IMR-90 (cell line): ENCODE measurements around the gene NUP107. TPM values are rescaled to one million over a fixed set of nuclear protein-coding genes. Genes with fewer than 3 reads are reported as not detected.

ENCODE experiments used
- ATAC-seq: fragments of 200-7000 bp; cut with Tn5 transposase; 2 replicates; pipeline ENCODE4 v1.9.1; 2020; ENCODE audit warnings: low read depth, mild to moderate bottlenecking, moderate library complexity
- BruUV-seq: library from RNA; stranded (reverse); fragments of 400-500 nt; replicated peaks from 2 replicates; lab custom pipeline; 2021; lab: Mats Ljungman, UMichigan
- CTCF ChIA-PET: fragments of 300-600 bp; formaldehyde crosslinking; extraction: SDS; loops from one replicate; lab custom pipeline; 2021; ENCODE audit warnings: antibody characterized with exemption; lab: Yijun Ruan, JAX
- POLR2A ChIA-PET: fragments of 300-600 bp; sonication (Branson Sonifier 250); formaldehyde crosslinking; loops from one replicate; lab custom pipeline; 2022; ENCODE audit warnings: antibody characterized with exemption; ENCODE audit not compliant: unreplicated experiment; lab: Charles Lee
- DNase-seq: peaks from one replicate; pipeline ENCODE4 v3.0.0; 2013
- H2AFZ ChIP-seq: replicated peaks from 2 replicates; pipeline ENCODE3; 2013; ENCODE audit warnings: low read length, mild to moderate bottlenecking; ENCODE audit not compliant: poor library complexity
- H2AK5ac ChIP-seq: 2 replicates; pipeline ENCODE4 v1.6.1; 2013; ENCODE audit warnings: low read depth, low read length, inconsistent platforms
- H2AK9ac ChIP-seq: replicated peaks from 2 replicates; pipeline ENCODE3; 2013; ENCODE audit warnings: mild to moderate bottlenecking, low read depth, low read length, moderate library complexity; ENCODE audit not compliant: poor library complexity
- H2BK120ac ChIP-seq: 2 replicates; pipeline ENCODE4 v1.6.1; 2013; ENCODE audit warnings: low read depth, low read length, inconsistent platforms
- H2BK15ac ChIP-seq: 3 replicates; pipeline ENCODE4 v1.6.1; 2013; ENCODE audit warnings: low read depth, low read length, inconsistent platforms
- H2BK20ac ChIP-seq: 2 replicates; pipeline ENCODE4 v1.6.1; 2013; ENCODE audit warnings: low read depth, mild to moderate bottlenecking, inconsistent platforms, low read length, moderate library complexity
- H2BK5ac ChIP-seq: 2 replicates; pipeline ENCODE4 v1.6.1; 2013; ENCODE audit warnings: mild to moderate bottlenecking, low read depth, low read length, inconsistent platforms; ENCODE audit not compliant: poor library complexity, severe bottlenecking
- H3K14ac ChIP-seq: replicated peaks from 2 replicates; pipeline ENCODE4 v1.6.1; 2013; ENCODE audit warnings: low read depth, low read length, inconsistent platforms
- H3K18ac ChIP-seq: 2 replicates; pipeline ENCODE4 v1.6.1; 2013; ENCODE audit warnings: low read depth, low read length, control low read depth
- H3K23ac ChIP-seq: 2 replicates; pipeline ENCODE4 v1.6.1; 2013; ENCODE audit warnings: low read depth, low read length, inconsistent platforms
- H3K27ac ChIP-seq: 2 replicates; pipeline ENCODE4 v1.5.1; 2013; ENCODE audit warnings: mild to moderate bottlenecking, control low read depth, low read length; ENCODE audit not compliant: insufficient read depth
- H3K27me3 ChIP-seq: 2 replicates; pipeline ENCODE4 v1.6.1; 2013; ENCODE audit warnings: low read length; ENCODE audit not compliant: control insufficient read depth, insufficient read depth
- H3K36me3 ChIP-seq: 2 replicates; pipeline ENCODE4 v1.6.1; 2013; ENCODE audit warnings: low read length, mixed read lengths; ENCODE audit not compliant: control insufficient read depth, insufficient read depth
- H3K4ac ChIP-seq: 2 replicates; pipeline ENCODE4 v1.6.1; 2013; ENCODE audit warnings: low read depth, low read length, inconsistent platforms
- H3K4me1 ChIP-seq: 2 replicates; pipeline ENCODE4 v1.6.1; 2013; ENCODE audit warnings: low read length, mixed read lengths; ENCODE audit not compliant: control insufficient read depth, insufficient read depth
- H3K4me2 ChIP-seq: 2 replicates; pipeline ENCODE4 v1.6.1; 2013; ENCODE audit warnings: low read depth, mild to moderate bottlenecking, control low read depth, low read length, moderate library complexity
- H3K4me3 ChIP-seq: 2 replicates; pipeline ENCODE4 v1.5.1; 2013; ENCODE audit warnings: low read depth, mild to moderate bottlenecking, control low read depth, low read length, moderate library complexity; ENCODE audit not compliant: insufficient read depth
- H3K56ac ChIP-seq: 2 replicates; pipeline ENCODE4 v1.6.1; 2013; ENCODE audit warnings: low read length, inconsistent platforms; ENCODE audit not compliant: insufficient read depth; ENCODE audit errors: extremely low read depth
- H3K79me1 ChIP-seq, 2 experiments: 2 replicates each; pipeline ENCODE4 v1.6.1; 2013; ENCODE audit warnings: low read length in 2 of 2, inconsistent platforms in 1 of 2, low read depth in 1 of 2
- H3K9ac ChIP-seq: 2 replicates; pipeline ENCODE4 v1.6.1; 2013; ENCODE audit warnings: low read depth, low read length, control low read depth
- H3K9me1 ChIP-seq: 2 replicates; pipeline ENCODE4 v1.6.1; 2013; ENCODE audit warnings: low read length, inconsistent platforms; ENCODE audit not compliant: insufficient read depth
- H3K9me3 ChIP-seq: 2 replicates; pipeline ENCODE4 v1.6.1; 2013; ENCODE audit warnings: low read length; ENCODE audit not compliant: control insufficient read depth, insufficient read depth
- H4K20me1 ChIP-seq: 2 replicates; pipeline ENCODE4 v1.6.1; 2013; ENCODE audit warnings: low read length, inconsistent platforms; ENCODE audit not compliant: insufficient read depth
- H4K5ac ChIP-seq: 2 replicates; pipeline ENCODE4 v1.6.1; 2013; ENCODE audit warnings: mild to moderate bottlenecking, low read depth, low read length, control low read depth
- H4K8ac ChIP-seq, 2 experiments: 2 replicates each; pipeline ENCODE4 v1.6.1; 2013; ENCODE audit warnings: low read depth in 2 of 2, low read length in 2 of 2, control low read depth in 1 of 2, inconsistent platforms in 1 of 2
- H4K91ac ChIP-seq: 2 replicates; pipeline ENCODE4 v1.6.1; 2013; ENCODE audit warnings: low read depth, low read length, inconsistent platforms; ENCODE audit not compliant: insufficient read depth
- MAFK ChIP-seq: IDR thresholded peaks from 2 replicates; pipeline ENCODE4 v1.6.1; 2012; ENCODE audit warnings: low read depth, low read length, improper control_type of control experiment
- SMC3 ChIP-seq: fragments of 150-350 bp; IDR thresholded peaks from 2 replicates; pipeline ENCODE4 v1.6.1; 2016; ENCODE audit warnings: low read depth, mild to moderate bottlenecking, antibody characterized with exemption, low read length, moderate library complexity
- WGBS, 2 experiments: methylation state at CpG; one replicate each; pipeline versions ENCODE4 v1.1.5 to v1.1.7; 2013; ENCODE audit warnings: missing lambda C conversion rate in 2 of 2; ENCODE audit not compliant: insufficient read length in 1 of 2; ENCODE audit errors: extremely low coverage in 2 of 2; 5-methylcytosine and 5-hydroxymethylcytosine counted together
- dilution Hi-C: fragments of 300-500 bp; cut with HindIII; formaldehyde crosslinking; loops from one replicate; pipeline ENCODE4 v1.14.3; 2018; ENCODE audit warnings: low sequenced_read_pairs; ENCODE audit not compliant: unreplicated experiment
- in situ Hi-C: fragments of 300-500 bp; cut with MboI; formaldehyde crosslinking; loops from 3 replicates; pipeline ENCODE4 v1.14.3; 2019; ENCODE audit warnings: low sequenced_read_pairs, inconsistent platforms, mixed read lengths
- intact Hi-C: fragments of 100-400 bp; cut with micrococcal nuclease; formaldehyde crosslinking; loops from 2 replicates; pipeline ENCODE4 v1.10.0; 2022
- polyA plus RNA-seq, 3 experiments: library from polyadenylated mRNA; depleted of rRNA; stranded (reverse); fragments of >200 nt; gene quantifications; 2 replicates each; pipeline ENCODE4 v1.2.3, GENCODE V29; 2012; ENCODE audit warnings: low replicate concordance in 1 of 3
- total RNA-seq: library from RNA; depleted of rRNA; stranded (reverse); fragments of >200 nt; gene quantifications from 2 replicates; pipeline ENCODE4 v1.2.3, GENCODE V29; 2012

Gene NUP107
- total and polyA plus RNA-seq, 2 of the 4 experiments (the other 2 are of a cell fraction) = 34.5 to 69.7 TPM

DNA sequence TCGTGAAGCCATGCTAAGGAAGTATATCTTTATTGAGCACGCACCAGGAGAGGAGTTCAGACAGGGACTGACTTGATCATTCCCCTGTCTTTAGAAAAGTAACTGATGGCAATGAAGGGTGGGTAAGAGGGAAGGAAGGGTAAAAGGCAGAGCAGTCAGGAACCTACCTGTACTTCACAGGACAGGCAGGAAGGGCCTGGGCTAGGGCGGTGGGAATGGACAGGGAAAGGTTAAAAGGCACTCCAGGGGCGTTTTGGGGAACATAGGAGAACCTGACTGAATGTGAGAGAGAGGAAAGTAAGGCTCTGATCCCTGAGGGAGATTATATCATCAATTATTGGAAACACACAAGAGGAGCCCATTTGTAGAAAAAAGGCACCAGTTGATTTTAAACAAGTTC, 63.1 kb downstream of the NUP107 start:
- Histone ChIP-seq H4K20me1 (no peaks in the 10 kb centered on the region), H3K18ac (no peak overlapping the region), H4K8ac (no peak overlapping the region), H2BK5ac (no peak overlapping the region), H3K4me2 (no peak overlapping the region), H3K14ac (no peak overlapping the region), H2BK15ac (no peak overlapping the region), H3K9me3 (no peaks in the 10 kb centered on the region), H2AFZ (no peak overlapping the region), H2BK20ac (no peak overlapping the region), H2AK9ac (no peak overlapping the region), H3K27ac (no peak overlapping the region), H3K4me3 (no peak overlapping the region), H3K4ac (no peak overlapping the region), H3K27me3 (no peaks in the 10 kb centered on the region), H4K91ac (no peak overlapping the region), H3K4me1 (no peaks in the 10 kb centered on the region), H3K9ac (no peak overlapping the region), H3K9me1 (no peaks in the 10 kb centered on the region), H3K36me3 (peaks cover 13% of the 10 kb centered on the region), H4K5ac (no peak overlapping the region), H2AK5ac (no peak overlapping the region), H2BK120ac (no peak overlapping the region), H3K23ac (no peak overlapping the region), H3K56ac (no peak overlapping the region), H3K79me1 (peaks cover 10 to 20% of the 10 kb centered on the region in 2 experiments)
- no peak for DNase-seq
- ChIA-PET POLR2A (no interaction called here), CTCF (no interaction called here)
- intact Hi-C loops = loop anchor here (5.0 kb wide), 1 partner anchor 37 kb away; no protein-coding TSS in a partner anchor
- 83% methylated on average over 2 of the region's 4 CpGs; no CpG with 5 or more reads in 1 of the 2 experiments for WGBS, 2 experiments
- BruUV-seq = no TSS peak
- dilution Hi-C loops = no loop called here
- TF ChIP-seq MAFK = no peak
- no peak for TF ChIP-seq SMC3
- no peak for ATAC-seq
- in situ Hi-C loops = no loop called here
